ENCODE data around the gene LRRC28.

LRRC28 gene

GRCh38 chr15:99249270-99249841 lies 1.9 kb upstream of the LRRC28 start, which contains the start of gene TTC23:
Gene TTC23 (minus strand): TSS chr15:99249581. CDS start chr15:99228712, 20,869 bp downstream.
- DNase-seq (ENCODE audit: low read depth): no peak

GRCh38 chr15:99250001-99250400 lies 1.3 kb upstream of the LRRC28 start:
- DNase-seq (ENCODE audit: low read depth): no peak

- DNase-seq (ENCODE audit: low read depth): no peak
Measured at GRCh38 chr15:99250494-99250856, 806 bp upstream of the LRRC28 start.

GRCh38 chr15:99252326-99252725 lies 1.0 kb downstream of the LRRC28 start:
- DNase-seq (ENCODE audit: low read depth): no peak

- DNase-seq (ENCODE audit: low read depth): no peak
Measured at GRCh38 chr15:99253381-99254090, 2.3 kb downstream of the LRRC28 start.

GRCh38 chr15:99257107-99257750 lies 5.9 kb downstream of the LRRC28 start:
- DNase-seq (ENCODE audit: low read depth): no peak

GRCh38 chr15:99264125-99264524 lies 12.8 kb downstream of the LRRC28 start:
- DNase-seq (ENCODE audit: low read depth): no peak

GRCh38 chr15:99265541-99266070 lies 14.3 kb downstream of the LRRC28 start:
- no peak for DNase-seq (ENCODE audit: low read depth)

- DNase-seq (ENCODE audit: low read depth): no peak
Measured at GRCh38 chr15:99267957-99268356, 16.7 kb downstream of the LRRC28 start.

- DNase-seq (ENCODE audit: low read depth): no peak
Measured at GRCh38 chr15:99268431-99268830, 17.1 kb downstream of the LRRC28 start.

- DNase-seq (ENCODE audit: low read depth): no peak
Measured at GRCh38 chr15:99273801-99274200, 22.5 kb downstream of the LRRC28 start.

GRCh38 chr15:99275061-99275460 lies 23.8 kb downstream of the LRRC28 start:
- DNase-seq (ENCODE audit: low read depth): no peak

GRCh38 chr15:99275525-99276128 lies 24.3 kb downstream of the LRRC28 start:
- no peak for DNase-seq (ENCODE audit: low read depth)

GRCh38 chr15:99279290-99279689 lies 28.0 kb downstream of the LRRC28 start:
- no peak for DNase-seq (ENCODE audit: low read depth)

- DNase-seq (ENCODE audit: low read depth): no peak
Measured at GRCh38 chr15:99279827-99280226, 28.5 kb downstream of the LRRC28 start.

- DNase-seq (ENCODE audit: low read depth): no peak
Measured at GRCh38 chr15:99282121-99282520, 30.8 kb downstream of the LRRC28 start.

- no peak for DNase-seq (ENCODE audit: low read depth)
Measured at GRCh38 chr15:99282586-99282985, 31.3 kb downstream of the LRRC28 start.

- DNase-seq (ENCODE audit: low read depth): no peak
Measured at GRCh38 chr15:99283717-99284116, 32.4 kb downstream of the LRRC28 start.

- no peak for DNase-seq (ENCODE audit: low read depth)
Measured at GRCh38 chr15:99291643-99292042, 40.4 kb downstream of the LRRC28 start.

- DNase-seq (ENCODE audit: low read depth): no peak
Measured at GRCh38 chr15:99295840-99296239, 44.6 kb downstream of the LRRC28 start.

- no peak for DNase-seq (ENCODE audit: low read depth)
Measured at GRCh38 chr15:99296386-99296785, 45.1 kb downstream of the LRRC28 start.

GRCh38 chr15:99303907-99304306 lies 52.6 kb downstream of the LRRC28 start:
- no peak for DNase-seq (ENCODE audit: low read depth)
